HG03558 (cell line): ENCODE results near the gene MYF5.
A peak's percentile ranks its signal among the peaks of the same experiment; 100 is the strongest.

ENCODE experiments used
- ATAC-seq: cut with Tn5 transposase; IDR thresholded peaks from one replicate; pipeline ENCODE4 v1.9.1; 2021; ENCODE audit warnings: moderate number of reproducible peaks; ENCODE audit not compliant: unreplicated experiment; ENCODE audit errors: extremely low read depth

The MYF5 gene

GRCh38 chr12:80754274-80754673 lies 37.6 kb downstream of the MYF5 start:
- ATAC-seq: no peak

- ATAC-seq: peak; percentile 64
These were observed 40.2 kb downstream of the MYF5 start for GRCh38 chr12:80756875-80757274.

- no peak for ATAC-seq
These were observed 45.1 kb downstream of the MYF5 start for GRCh38 chr12:80761838-80762237.

GRCh38 chr12:80763874-80764273 lies 47.2 kb downstream of the MYF5 start:
- peak; percentile 20 for ATAC-seq

- ATAC-seq: no peak
These were observed 49.5 kb downstream of the MYF5 start for GRCh38 chr12:80766210-80766609.

GRCh38 chr12:80766897-80767296 lies 50.2 kb downstream of the MYF5 start:
- peak; percentile 83 for ATAC-seq
